Left kidney (tissue), 1 donor: Measurements from ENCODE around the gene TEAD3. TPM values are rescaled to one million over a fixed set of nuclear protein-coding genes. Genes with fewer than 3 reads are reported as not detected.

Source experiments
- polyA plus RNA-seq: library from polyadenylated mRNA; unstranded; fragments of 120-200 nt; gene quantifications from one replicate; pipeline ENCODE4 v1.2.1, GENCODE V29; 2013; ENCODE audit not compliant: insufficient read length

The TEAD3 gene
- polyA plus RNA-seq, 1 donor, result 43.7 TPM

Other genes with a start within 250 kb of the TEAD3 start
- gene ZNF76, start 237.3 kb downstream of the TEAD3 start, polyA plus RNA-seq, result 54.6 TPM
- 3.4 TPM for gene DEF6, start 199.3 kb downstream of the TEAD3 start, polyA plus RNA-seq
- 21.1 TPM for gene PPARD, start 154.5 kb downstream of the TEAD3 start, polyA plus RNA-seq
- gene FANCE, start 44.7 kb downstream of the TEAD3 start, polyA plus RNA-seq, result 10.5 TPM
- gene RPL10A, start 28.7 kb downstream of the TEAD3 start, polyA plus RNA-seq, result 1,859 TPM
- 1.7 TPM for gene TULP1, start 15.8 kb upstream of the TEAD3 start, polyA plus RNA-seq
- 26.8 TPM for gene FKBP5, start 191.8 kb upstream of the TEAD3 start, polyA plus RNA-seq
- gene ARMC12, start 240.0 kb upstream of the TEAD3 start, polyA plus RNA-seq, result 1.8 TPM